Ramos (cell line): Measurements from ENCODE around the gene ACOT7.

Experiments
- in situ Hi-C: fragments of 300-500 bp; cut with MboI; formaldehyde crosslinking; loops from one replicate; pipeline ENCODE4 v1.14.3; 2022; ENCODE audit warnings: low sequenced_read_pairs; ENCODE audit not compliant: unreplicated experiment

Gene ACOT7

GRCh38 chr1:6275826-6276782 lies 117.5 kb downstream of the ACOT7 start:
- in situ Hi-C loops: no loop called here

- in situ Hi-C loops: no loop called here
Measured at GRCh38 chr1:6274622-6275139, 118.9 kb downstream of the ACOT7 start.

GRCh38 chr1:6274102-6274501 lies 119.5 kb downstream of the ACOT7 start:
- in situ Hi-C loops: no loop called here

- in situ Hi-C loops: no loop called here
Measured at GRCh38 chr1:6273380-6273891, 120.1 kb downstream of the ACOT7 start.

- in situ Hi-C loops: no loop called here
Measured at GRCh38 chr1:6272868-6273267, 120.7 kb downstream of the ACOT7 start.

GRCh38 chr1:6272452-6272851 lies 121.1 kb downstream of the ACOT7 start:
- in situ Hi-C loops: no loop called here

GRCh38 chr1:6271554-6271953 lies 122.0 kb downstream of the ACOT7 start:
- in situ Hi-C loops: no loop called here

GRCh38 chr1:6271006-6271405 lies 122.6 kb downstream of the ACOT7 start:
- in situ Hi-C loops: no loop called here

GRCh38 chr1:6270401-6270800 lies 123.2 kb downstream of the ACOT7 start:
- in situ Hi-C loops: no loop called here

GRCh38 chr1:6269720-6270400 lies 123.7 kb downstream of the ACOT7 start:
- in situ Hi-C loops: no loop called here

- in situ Hi-C loops: no loop called here
Measured at GRCh38 chr1:6269296-6269695, 124.3 kb downstream of the ACOT7 start.

- in situ Hi-C loops: no loop called here
Measured at GRCh38 chr1:6268415-6268814, 125.2 kb downstream of the ACOT7 start.

- in situ Hi-C loops: no loop called here
Measured at GRCh38 chr1:6267686-6268322, 125.8 kb downstream of the ACOT7 start.

GRCh38 chr1:6266641-6267040 lies 126.9 kb downstream of the ACOT7 start:
- in situ Hi-C loops: no loop called here

GRCh38 chr1:6265151-6265550 lies 128.4 kb downstream of the ACOT7 start:
- in situ Hi-C loops: no loop called here

GRCh38 chr1:6263716-6264115 lies 129.9 kb downstream of the ACOT7 start:
- in situ Hi-C loops: no loop called here

- in situ Hi-C loops: no loop called here
Measured at GRCh38 chr1:6262555-6263420, 130.8 kb downstream of the ACOT7 start.

- in situ Hi-C loops: no loop called here
Measured at GRCh38 chr1:6261615-6261995, 132.0 kb downstream of the ACOT7 start.

GRCh38 chr1:6260961-6261614 lies 132.5 kb downstream of the ACOT7 start, which contains the start of gene GPR153:
GPR153 (minus strand) TSS chr1:6261098; CDS start chr1:6254905, 6,193 bp downstream.
- in situ Hi-C loops: no loop called here
